HG03066 (cell line): ENCODE results near the gene ARHGEF17.

Source experiments
- ATAC-seq: cut with Tn5 transposase; IDR thresholded peaks from one replicate; pipeline ENCODE4 v1.9.1; 2021; ENCODE audit warnings: low read depth; ENCODE audit not compliant: unreplicated experiment

ARHGEF17 gene

DNA sequence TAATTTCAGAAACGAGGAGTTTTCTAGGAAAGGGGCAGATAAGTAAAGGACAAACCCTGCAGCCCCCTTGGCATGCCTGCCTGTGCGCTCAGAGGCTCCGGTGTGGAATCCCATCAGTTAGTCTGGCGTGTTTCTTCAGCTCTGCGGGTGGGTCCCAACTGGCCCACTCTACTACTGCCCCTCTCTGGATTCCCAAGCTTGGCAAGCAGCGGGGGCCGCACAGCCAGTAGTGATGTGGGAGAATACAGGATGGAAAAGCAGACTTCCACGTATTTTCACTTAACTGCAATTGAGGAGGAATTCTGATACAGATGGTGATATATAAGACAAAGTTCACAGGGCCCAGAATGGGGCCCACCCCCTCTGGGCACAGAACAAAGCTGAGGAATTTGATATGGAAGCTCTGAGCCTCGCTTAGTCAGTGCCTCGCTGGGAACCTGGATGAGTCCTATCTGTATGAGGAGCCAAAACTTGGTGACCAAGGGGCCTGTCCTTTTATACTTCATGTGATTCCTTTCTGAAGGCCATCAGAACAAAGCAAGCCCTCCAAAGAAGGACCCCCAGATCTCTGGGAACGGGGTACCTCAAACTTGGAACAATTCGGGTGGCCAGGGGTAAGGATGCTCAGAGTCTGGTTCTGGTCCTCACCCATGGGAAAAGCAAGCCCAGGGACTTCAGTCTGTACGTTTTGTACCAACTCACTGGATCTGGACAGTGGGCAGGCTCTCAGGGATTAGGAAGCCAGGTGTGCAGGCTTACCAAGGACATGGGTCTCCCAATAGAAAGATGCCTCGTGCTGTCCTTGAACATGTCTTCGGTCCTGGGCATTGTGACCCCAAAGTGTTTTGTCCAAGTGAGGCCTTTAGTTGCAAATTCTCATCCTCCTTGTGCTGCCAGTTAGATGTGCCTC is 94.1 kb downstream of the ARHGEF17 start:
- no peak for ATAC-seq

DNA sequence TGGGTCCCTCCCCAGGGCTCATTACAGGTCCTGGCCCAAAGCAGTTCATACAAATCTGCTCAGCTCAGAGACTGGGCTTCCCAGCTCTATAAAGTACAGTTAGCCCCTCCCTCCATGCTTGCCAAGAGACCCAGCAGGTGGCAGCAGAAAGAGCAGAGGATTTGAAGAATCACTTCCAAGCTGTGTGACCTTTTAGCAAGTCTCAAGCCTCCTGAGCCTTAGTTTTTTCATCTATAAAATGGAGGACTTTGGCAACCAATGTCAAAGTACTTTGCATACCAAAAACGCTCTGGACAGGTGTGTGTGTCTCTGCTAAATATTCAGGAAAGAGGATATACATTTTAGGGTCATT is 94.7 kb downstream of the ARHGEF17 start:
- ATAC-seq, result no peak

DNA sequence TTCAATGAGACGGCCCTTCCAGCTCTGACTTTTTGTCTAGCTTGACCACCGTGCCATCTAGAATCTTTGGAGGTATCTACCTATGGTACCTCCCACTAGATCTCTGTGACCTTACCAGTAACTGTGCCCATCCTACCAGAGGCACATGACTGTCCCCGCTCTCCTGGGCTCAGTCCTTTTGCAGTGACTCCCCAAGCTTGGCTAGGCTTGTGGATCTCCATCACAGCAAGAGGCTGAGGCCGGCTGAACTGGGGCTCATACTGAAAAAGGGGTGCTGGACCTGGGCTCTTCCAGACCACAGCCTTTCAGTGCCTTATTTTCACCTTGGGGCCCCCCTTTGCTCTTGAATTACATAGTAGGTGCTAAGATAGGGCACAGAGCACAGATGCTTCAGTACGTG is 95.5 kb downstream of the ARHGEF17 start:
- ATAC-seq, result no peak

DNA sequence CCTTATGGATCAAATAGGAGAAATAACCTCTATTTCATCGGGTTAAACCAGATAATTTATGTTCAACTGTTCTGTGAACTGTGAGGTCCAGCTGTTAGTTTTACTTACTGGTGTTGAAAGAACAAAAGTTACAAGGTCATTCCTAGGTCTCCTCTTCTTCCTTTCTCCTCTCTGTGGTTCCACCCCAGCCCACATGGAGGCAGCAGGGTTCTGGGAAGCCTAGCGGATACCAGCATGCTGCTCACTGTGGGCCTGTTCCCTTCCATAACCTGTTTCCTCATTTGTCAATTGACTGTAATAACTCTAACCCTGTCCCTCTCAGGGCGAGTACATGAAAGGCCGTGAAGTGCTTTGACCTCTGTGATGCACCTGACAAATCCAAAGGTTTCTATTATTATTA is 96.0 kb downstream of the ARHGEF17 start:
- no peak for ATAC-seq

DNA sequence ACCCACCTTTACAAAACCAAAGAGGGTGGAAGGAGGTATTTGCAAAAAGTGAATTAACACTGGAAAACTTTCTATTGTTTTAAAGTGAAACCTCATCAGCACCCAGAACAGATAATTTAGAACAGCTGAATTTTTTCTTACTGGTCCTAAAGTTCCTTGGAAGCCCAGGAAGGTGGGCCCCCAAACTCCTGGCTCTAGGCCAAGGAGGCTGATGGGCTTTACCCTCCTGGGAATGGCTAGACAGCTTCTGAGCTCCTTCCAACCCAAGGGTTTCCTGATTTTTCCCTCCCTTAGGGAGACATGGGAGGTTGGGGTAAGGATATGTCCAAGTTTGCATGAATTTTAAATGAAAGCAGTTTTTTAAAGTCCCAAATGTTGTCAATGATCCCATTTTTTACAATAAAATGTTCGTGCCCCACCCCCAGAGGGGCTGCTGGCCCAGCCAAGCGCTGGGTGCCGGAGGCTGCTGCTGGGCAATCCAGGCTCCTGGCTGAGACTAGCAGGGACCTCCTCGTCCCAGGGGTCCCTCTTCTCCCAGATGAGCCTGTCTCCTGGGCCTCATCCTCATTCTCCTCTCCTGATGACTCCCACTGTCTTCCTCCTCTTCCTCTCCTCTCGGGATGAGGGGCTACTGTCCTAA is 96.5 kb downstream of the ARHGEF17 start:
- ATAC-seq, result no peak

DNA sequence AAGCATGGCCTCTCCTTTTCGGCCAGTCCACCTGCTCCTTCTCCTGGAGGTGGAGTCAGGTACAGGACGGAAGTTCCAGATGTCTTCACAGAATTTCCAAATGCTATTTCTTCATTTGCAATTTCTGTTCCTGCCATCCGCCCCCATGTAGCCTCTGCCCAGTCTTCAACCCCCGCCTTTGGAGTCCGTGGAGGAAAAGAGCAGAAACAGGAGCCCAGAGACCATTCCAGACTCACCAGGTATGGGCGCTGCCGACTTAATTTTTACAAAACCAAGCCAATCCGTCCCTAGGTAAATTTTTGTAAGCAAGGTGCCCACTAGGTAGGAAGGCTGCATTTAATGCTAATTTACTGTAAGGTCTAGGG is 97.1 kb downstream of the ARHGEF17 start:
- ATAC-seq, result no peak

DNA sequence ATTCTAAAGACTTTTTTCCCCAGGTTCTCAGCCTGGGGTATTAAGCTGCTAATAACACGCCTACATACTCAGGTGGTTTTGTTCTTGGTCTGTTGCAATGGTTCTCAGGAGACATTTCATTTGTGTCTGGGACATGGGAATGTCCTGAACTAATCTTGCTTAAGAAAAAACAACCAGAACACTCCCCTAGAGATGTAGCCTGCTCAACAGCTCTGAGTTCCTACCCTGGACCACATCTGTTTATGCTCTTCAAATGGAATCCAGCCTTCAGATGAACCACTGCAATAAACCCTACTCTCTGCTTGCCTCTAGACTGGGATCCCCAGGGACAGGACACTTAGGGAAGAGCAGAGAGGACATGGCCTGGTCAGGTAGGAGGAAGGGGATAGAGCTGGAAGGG is 98.1 kb downstream of the ARHGEF17 start:
- ATAC-seq, result no peak

DNA sequence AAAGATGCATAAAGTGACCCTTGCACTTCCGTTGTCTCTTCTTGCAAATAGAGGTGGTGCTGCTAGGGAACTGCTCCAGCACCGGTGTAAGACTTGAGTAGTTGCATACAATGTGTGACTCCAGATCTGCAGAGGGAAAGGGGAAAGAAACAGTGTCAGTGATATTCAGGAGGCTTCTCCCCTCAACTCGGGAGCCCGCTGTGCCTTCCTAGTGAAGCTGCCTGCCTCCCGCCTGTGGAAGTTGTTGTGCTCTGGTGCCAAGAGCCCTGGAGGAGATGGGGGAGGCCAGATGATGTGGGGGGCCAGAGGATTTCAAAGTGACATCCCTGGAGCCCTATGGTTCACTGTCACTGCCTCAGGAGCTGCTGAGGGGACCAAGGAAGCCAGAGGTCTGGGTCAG is 98.5 kb downstream of the ARHGEF17 start:
- no peak for ATAC-seq

DNA sequence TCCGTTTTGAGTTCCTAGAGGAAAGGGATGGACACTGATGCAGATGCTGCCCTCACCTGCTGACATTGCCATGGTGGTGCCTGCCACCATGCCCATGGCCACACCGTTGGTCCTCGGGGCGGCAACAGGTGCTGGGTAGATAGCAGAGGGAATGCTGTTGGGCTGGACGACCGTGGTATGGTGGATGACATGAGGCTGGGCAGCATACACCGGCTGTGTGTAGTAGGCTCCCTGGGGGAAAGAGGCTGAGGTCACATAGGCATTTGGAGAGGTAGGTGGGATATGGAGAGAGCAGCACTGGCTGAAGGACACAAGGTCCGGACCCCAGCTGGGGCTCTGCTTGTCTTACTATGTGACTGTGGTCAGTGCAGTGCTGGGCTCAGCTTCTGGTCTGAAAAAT is 101.4 kb downstream of the ARHGEF17 start:
- no peak for ATAC-seq

DNA sequence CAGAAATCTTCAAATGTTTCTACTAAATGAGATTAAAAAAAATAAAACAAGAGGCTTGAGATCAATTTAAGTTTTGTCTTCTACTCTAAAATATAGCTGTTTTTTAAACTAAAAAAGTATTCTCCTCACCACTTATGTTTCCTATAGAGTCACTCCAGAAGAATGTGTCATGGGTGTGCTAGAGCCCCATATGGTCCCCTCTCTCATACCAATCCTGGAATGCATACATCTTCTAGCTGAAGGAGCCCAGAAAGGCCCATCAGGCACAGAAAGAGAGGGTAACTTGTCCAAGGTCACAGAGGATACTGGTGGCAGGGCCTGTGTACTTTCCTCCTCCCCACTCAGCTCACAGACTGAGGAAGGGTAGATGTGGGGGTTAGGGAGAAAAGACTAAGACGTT is 102.6 kb downstream of the ARHGEF17 start:
- ATAC-seq, result no peak

DNA sequence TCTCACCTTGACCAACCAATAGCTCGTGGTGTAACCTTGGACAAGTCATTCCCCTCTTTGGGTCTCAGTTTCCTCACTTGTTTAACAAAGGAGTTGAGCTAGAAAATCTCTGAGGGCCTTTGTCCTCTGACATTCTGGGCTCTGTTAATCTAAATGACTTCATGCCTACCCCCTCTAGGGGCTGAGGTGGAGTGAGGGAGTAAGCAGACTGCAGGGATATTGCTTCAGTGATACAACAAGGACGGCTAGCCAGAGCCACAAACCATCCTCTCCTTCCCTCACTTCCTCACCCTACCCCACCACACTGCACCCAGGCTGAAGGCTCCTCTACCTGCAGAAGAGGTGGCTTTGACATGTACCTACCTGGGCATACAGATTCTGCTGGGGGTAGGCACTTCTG is 103.0 kb downstream of the ARHGEF17 start:
- ATAC-seq, result no peak

DNA sequence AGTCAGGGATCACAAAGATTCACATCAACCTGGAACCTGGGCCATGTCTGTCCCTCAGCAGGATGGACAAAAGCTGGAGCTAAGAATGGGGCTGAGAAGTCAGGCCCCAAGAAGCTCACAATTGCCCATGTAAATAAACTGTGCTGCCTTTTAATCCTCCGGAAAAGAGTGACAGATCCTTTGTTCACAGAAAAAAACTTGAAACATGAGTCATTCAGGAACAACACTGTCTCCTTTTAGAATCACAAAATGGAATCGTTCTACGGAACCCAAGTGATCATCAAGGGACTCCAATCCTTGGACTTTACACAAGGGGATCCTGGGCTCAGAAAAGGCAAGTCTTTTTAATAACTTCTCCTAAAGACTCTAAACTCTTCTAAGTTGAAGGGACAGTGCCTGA is 104.2 kb downstream of the ARHGEF17 start:
- ATAC-seq, result no peak

DNA sequence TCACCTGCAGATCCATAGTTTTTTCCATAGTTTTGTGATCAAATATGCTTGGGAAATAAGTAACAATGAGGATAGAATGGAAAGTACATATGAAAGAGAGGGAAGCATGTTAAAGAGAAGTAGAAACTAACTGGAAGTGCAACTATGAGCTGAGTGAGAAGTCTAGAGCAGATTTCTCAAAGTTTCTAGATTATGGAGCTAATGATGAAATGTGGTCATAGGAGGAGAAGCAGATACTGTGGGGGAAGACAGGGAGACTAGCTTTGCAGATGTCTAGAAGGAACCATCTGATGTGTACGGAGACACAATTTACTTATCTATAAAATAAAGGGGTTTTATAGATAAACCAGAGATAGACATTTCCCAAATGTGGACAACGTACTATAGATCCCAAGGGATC is 105.2 kb downstream of the ARHGEF17 start:
- no peak for ATAC-seq

DNA sequence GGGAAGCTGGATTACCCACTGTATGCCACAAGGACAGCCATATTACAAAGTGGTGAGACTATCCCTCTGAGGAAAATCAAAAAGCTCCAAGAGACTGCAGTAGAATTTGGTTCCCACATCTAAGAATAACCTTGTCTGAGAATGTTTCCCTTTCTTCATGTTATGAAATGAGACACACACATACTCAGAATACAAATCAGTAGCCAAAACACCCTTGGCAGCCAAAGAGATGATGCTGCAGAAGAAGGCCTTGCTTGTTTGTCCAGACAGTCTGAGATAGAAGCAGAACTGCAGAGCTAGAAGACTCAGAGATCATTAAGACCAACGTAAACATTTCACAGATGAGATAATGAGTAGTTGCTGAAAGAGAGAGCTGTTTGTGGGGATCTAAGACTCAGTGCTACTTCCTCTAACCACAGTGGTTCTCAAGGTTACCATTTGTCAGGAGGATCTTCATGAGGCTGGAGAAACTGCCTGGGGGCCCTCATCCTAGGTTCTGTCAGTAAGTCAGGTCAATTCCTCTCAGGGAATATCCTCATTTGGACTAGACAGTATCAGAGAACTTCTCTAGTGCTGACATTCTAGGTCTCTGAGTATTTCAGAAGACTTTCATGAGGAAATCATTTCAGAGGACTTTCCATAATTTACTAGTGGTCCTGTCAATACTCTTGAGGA is 107.0 kb downstream of the ARHGEF17 start:
- no peak for ATAC-seq

DNA sequence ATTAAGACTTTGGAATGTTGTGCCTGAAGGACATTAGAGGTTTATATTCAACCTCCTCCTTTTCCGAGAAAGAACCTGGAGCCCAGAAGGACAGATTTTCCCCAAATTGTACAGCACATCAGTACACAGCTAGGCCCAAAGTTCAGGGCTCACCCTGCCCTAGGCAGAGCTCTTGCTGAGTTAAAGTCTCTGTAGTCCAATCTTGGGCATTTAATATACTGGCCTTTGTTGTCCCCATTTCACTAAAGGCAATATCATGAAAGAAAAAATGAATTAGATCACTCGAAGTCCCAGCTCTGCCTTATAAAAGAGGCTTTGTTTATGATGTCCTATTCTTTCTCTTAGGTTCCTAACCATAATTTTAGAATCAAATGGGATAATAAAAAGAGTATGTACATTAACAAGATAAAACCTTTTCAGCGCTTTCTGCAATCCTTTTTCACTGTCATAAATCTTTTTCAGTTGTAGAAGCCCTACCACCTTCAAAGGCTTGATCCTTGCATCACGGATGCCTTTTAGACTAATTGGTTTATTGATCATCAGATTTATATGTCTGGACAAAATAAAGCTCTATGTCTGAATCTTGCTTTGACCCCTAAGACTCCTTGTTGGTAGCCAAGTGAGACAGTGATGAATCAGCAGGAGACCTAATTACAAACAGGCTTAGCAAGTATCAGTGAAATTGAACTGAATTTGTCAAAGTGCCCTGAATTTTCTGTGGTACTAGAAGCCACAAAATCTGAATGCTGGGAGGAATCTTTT is 108.0 kb downstream of the ARHGEF17 start:
- ATAC-seq, result no peak

DNA sequence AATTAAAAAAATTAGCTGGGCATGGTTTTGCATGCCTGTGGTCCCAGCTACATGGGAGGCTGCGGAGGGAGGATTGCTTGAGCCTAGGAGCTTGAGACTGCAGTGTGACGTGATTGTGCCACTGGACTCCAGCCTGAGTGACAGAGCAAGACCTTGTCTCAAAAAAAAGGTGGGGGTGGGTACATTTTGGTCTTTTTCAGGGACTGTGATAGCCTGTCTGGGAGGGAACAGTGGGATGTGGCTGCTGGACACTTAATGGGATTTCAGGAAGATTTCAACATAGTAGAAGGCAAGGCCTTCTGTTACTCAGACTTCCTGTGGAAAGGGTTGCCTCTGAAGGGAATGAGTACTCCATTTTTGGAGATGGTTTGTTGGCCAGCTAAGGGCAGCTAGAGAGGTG is 108.7 kb downstream of the ARHGEF17 start:
- no peak for ATAC-seq
